Measurements from ENCODE around the gene KSR2. TPM values are rescaled to one million over a fixed set of nuclear protein-coding genes. Genes with fewer than 3 reads are reported as not detected.

KSR2 gene
- total RNA-seq, 1 donor from 2014 or later: 0.47 TPM

DNA sequence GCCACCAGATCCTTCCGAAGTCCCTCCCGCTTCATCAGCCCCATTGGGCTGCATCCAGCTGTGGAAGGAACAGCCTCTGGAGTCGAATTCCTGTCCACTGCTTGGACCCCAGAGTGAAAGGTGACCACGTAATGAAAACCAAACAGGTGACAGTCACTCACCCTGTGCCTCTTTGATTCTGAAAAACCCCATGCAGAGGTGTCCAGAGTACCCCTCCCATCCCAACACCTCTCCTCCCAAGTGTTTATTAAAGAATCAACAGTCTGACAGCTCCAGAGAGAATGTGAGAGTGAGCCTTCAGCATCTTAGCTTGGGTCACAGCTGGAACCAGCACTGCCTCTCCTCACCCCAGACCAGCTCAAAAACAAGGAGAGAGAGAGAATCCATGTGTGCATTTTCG lies 428.8 kb downstream of the KSR2 start:
- no peaks in the 10 kb centered on the region for H3K4me1 Mint-ChIP-seq (ENCODE audit: low read depth, unreplicated experiment)
- no peak overlapping the region for H3K27ac Mint-ChIP-seq (ENCODE audit: unreplicated experiment)
- H3K4me3 Mint-ChIP-seq (ENCODE audit: unreplicated experiment): no peak overlapping the region
- TF ChIP-seq, protein P1, sequence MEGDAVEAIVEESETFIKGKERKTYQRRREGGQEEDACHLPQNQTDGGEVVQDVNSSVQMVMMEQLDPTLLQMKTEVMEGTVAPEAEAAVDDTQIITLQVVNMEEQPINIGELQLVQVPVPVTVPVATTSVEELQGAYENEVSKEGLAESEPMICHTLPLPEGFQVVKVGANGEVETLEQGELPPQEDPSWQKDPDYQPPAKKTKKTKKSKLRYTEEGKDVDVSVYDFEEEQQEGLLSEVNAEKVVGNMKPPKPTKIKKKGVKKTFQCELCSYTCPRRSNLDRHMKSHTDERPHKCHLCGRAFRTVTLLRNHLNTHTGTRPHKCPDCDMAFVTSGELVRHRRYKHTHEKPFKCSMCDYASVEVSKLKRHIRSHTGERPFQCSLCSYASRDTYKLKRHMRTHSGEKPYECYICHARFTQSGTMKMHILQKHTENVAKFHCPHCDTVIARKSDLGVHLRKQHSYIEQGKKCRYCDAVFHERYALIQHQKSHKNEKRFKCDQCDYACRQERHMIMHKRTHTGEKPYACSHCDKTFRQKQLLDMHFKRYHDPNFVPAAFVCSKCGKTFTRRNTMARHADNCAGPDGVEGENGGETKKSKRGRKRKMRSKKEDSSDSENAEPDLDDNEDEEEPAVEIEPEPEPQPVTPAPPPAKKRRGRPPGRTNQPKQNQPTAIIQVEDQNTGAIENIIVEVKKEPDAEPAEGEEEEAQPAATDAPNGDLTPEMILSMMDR (IDR thresholded peaks at IDR 0.05; ENCODE audit: partially characterized antibody, unreplicated experiment): no peak
- no peaks in the 10 kb centered on the region for H3K36me3 Mint-ChIP-seq (ENCODE audit: unreplicated experiment)
- no peaks in the 10 kb centered on the region for H3K27me3 Mint-ChIP-seq (ENCODE audit: unreplicated experiment)
- no peak for DNase-seq
- H3K9me3 Mint-ChIP-seq (ENCODE audit: unreplicated experiment): no peaks in the 10 kb centered on the region

DNA sequence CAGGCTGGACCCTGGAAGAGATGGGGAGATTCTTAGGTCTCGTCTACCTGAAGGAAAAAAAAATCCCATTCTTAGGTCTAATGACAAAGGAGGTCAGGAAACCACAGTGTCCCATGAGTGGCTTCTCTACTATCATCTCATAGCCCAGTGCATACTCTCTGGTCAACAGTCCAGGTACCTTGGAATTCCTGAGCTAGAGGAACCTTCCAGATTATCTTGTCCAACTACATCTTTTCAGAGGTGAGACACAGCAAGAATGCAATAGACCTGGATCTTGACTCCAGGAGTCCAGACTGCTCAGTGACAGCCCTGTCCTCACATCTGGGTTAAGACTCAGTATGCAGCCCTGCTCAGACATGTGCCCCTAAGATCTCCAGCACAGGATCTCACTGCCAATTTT lies 429.9 kb downstream of the KSR2 start:
- no peak overlapping the region for H3K27ac Mint-ChIP-seq (ENCODE audit: unreplicated experiment)
- TF ChIP-seq, protein P1 (IDR thresholded peaks at IDR 0.05; ENCODE audit: partially characterized antibody, unreplicated experiment): no peak
- DNase-seq: no peak
- H3K27me3 Mint-ChIP-seq (ENCODE audit: unreplicated experiment): no peaks in the 10 kb centered on the region
- H3K4me3 Mint-ChIP-seq (ENCODE audit: unreplicated experiment): no peak overlapping the region
- H3K9me3 Mint-ChIP-seq (ENCODE audit: unreplicated experiment): no peaks in the 10 kb centered on the region
- H3K4me1 Mint-ChIP-seq (ENCODE audit: low read depth, unreplicated experiment): no peaks in the 10 kb centered on the region
- no peaks in the 10 kb centered on the region for H3K36me3 Mint-ChIP-seq (ENCODE audit: unreplicated experiment)

DNA sequence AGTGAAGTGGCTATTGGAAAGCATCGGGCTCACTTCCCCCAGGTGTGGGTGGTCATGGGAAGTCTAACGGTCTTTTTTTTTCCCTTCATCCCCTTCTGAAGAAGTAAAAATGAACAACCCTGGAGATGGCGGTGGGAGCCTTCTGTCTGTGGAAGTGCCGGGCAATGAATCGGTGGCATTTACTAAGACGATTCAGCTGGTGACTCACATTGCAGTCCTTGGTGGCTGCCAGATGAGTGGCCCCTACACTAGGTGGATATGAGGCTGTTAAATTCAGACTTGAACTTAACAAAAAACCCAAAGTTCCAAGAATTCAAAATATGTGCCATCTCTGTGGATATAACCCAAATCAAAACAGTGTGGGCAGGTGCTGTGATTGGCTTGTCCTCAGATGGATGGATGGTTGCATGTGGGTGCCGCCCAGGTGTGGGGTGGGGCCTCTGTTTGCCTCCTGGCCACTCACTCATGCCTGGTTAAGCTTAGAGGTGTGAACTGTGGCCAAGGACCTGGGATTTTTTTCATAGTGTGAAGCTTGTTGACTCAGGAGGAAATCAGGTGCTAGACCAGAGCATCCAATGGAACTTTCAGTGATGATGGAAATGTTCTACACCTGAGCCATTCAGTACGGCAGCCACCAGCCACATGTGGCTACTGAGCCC lies 430.6 kb downstream of the KSR2 start:
- no peaks in the 10 kb centered on the region for H3K9me3 Mint-ChIP-seq (ENCODE audit: unreplicated experiment)
- TF ChIP-seq, protein P1 (IDR thresholded peaks at IDR 0.05; ENCODE audit: partially characterized antibody, unreplicated experiment): no peak
- H3K36me3 Mint-ChIP-seq (ENCODE audit: unreplicated experiment): no peaks in the 10 kb centered on the region
- H3K4me3 Mint-ChIP-seq (ENCODE audit: unreplicated experiment): no peak overlapping the region
- H3K4me1 Mint-ChIP-seq (ENCODE audit: low read depth, unreplicated experiment): no peaks in the 10 kb centered on the region
- no peak overlapping the region for H3K27ac Mint-ChIP-seq (ENCODE audit: unreplicated experiment)
- no peak for DNase-seq
- H3K27me3 Mint-ChIP-seq (ENCODE audit: unreplicated experiment): no peaks in the 10 kb centered on the region

DNA sequence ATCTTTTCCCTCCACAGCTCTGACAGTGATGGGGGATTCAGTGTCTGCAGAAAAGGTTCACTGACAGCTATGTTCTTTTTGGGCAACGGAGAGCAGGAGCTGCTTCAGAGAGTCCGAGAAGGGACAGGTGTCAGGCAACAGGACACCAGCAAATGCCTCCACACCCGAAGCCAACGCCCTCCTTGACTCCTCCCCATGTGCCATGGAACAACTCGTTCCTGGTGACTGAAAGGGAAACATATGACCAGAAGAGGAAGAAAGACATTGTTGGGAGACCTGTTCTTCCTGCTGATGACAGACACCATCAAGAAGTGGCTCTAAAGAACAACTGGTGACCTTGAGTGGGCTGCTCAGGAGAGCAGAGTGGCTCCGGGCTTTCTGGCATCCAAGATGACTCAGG lies 435.1 kb downstream of the KSR2 start:
- H3K9me3 Mint-ChIP-seq (ENCODE audit: unreplicated experiment): peaks cover 2% of the 10 kb centered on the region
- H3K27ac Mint-ChIP-seq (ENCODE audit: unreplicated experiment): no peak overlapping the region
- H3K36me3 Mint-ChIP-seq (ENCODE audit: unreplicated experiment): no peaks in the 10 kb centered on the region
- H3K27me3 Mint-ChIP-seq (ENCODE audit: unreplicated experiment): peaks cover 2% of the 10 kb centered on the region
- H3K4me1 Mint-ChIP-seq (ENCODE audit: low read depth, unreplicated experiment): no peaks in the 10 kb centered on the region
- TF ChIP-seq, protein P1 (IDR thresholded peaks at IDR 0.05; ENCODE audit: partially characterized antibody, unreplicated experiment): no peak
- no peak overlapping the region for H3K4me3 Mint-ChIP-seq (ENCODE audit: unreplicated experiment)
- no peak for DNase-seq

DNA sequence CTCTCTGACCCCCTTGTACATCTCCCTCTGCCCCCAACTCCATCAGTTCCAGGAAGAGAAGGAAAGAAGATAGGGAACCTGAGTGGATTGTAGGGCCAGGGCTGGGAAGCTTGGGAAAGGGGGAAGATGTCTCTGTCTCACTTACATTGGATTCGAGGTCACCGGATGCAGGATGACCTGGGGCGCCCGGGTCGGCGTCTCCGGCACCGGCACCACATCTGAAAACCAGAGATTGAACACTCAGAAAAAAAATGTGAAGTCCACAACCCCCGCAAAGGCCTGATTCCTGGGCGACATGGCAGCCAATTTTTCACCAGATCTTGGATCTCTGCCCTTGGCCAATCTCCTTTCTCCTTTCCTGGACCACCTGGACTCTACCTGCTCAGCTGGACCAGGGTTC lies 438.0 kb downstream of the KSR2 start:
- no peak for DNase-seq
- Mint-ChIP-seq H3K36me3 (ENCODE audit: unreplicated experiment) (peaks cover 5% of the 10 kb centered on the region), H3K27me3 (ENCODE audit: unreplicated experiment) (peaks cover 2% of the 10 kb centered on the region), H3K4me1 (ENCODE audit: low read depth, unreplicated experiment) (peaks cover 2% of the 10 kb centered on the region), H3K9me3 (ENCODE audit: unreplicated experiment) (peaks cover 4% of the 10 kb centered on the region), H3K27ac (ENCODE audit: unreplicated experiment) (no peak overlapping the region), H3K4me3 (ENCODE audit: unreplicated experiment) (no peak overlapping the region)
- TF ChIP-seq, protein P1 (IDR thresholded peaks at IDR 0.05; ENCODE audit: partially characterized antibody, unreplicated experiment): no peak
